ENCODE measurements around the gene PRELID3B. TPM values are rescaled to one million over a fixed set of nuclear protein-coding genes. Genes with fewer than 3 reads are reported as not detected.
A peak's percentile ranks its signal among the peaks of the same experiment; 100 is the strongest.

PRELID3B gene
- total and polyA plus RNA-seq, 4 donors: 19.9 to 61.1 (median 41.2) TPM

GRCh38 chr20:59030911-59031563, 11.5 kb downstream of the PRELID3B start:
- TF ChIP-seq CTCF (IDR thresholded peaks at IDR 0.05; ENCODE audit: control extremely low read depth, extremely low read depth): no peak
- Histone ChIP-seq H3K9ac (ENCODE audit: insufficient read depth in 1 of 2, low read length in 2 of 2) (peak overlapping the region in 1 of 2 donors; percentile 64), H3K36me3 (ENCODE audit: control insufficient read depth in 4 of 4, insufficient read depth in 4 of 4, low read length in 4 of 4) (peaks cover 11 to 21% (median 19%) of the 10 kb centered on the region in 4 donors), H3K4me1 (ENCODE audit: control insufficient read depth in 5 of 5, insufficient read depth in 5 of 5, low read length in 5 of 5) (peaks cover 0 to 27% (median 13%) of the 10 kb centered on the region in 5 donors), H3K4me3 (peak overlapping the region; percentile 93), H3K9me3 (ENCODE audit: control insufficient read depth in 4 of 4, insufficient read depth in 3 of 4, low read length in 3 of 4) (no peaks in the 10 kb centered on the region), H3K27me3 (ENCODE audit: control insufficient read depth in 3 of 3, insufficient read depth in 3 of 3, low read length in 2 of 3) (no peaks in the 10 kb centered on the region), H3K27ac (ENCODE audit: low read depth in 1 of 2, low read length in 1 of 2) (no peak overlapping the region)
- 63 to 77% methylated on average over 7 of the region's 7 CpGs for WGBS, 2 donors
- DNase-seq (no peak), ATAC-seq (ENCODE audit: insufficient read depth, low FRiP score) (no peak)

GRCh38 chr20:59028812-59029211, 13.8 kb downstream of the PRELID3B start:
- Histone ChIP-seq H3K4me3 (no peak overlapping the region), H3K27ac (ENCODE audit: low read depth in 1 of 2, low read length in 1 of 2) (no peak overlapping the region), H3K4me1 (ENCODE audit: control insufficient read depth in 5 of 5, insufficient read depth in 5 of 5, low read length in 5 of 5) (peaks cover 0 to 27% (median 13%) of the 10 kb centered on the region in 5 donors), H3K36me3 (ENCODE audit: control insufficient read depth in 4 of 4, insufficient read depth in 4 of 4, low read length in 4 of 4) (peaks cover 16 to 22% (median 18%) of the 10 kb centered on the region in 4 donors), H3K9ac (ENCODE audit: insufficient read depth in 1 of 2, low read length in 2 of 2) (no peak overlapping the region), H3K9me3 (ENCODE audit: control insufficient read depth in 4 of 4, insufficient read depth in 3 of 4, low read length in 3 of 4) (no peaks in the 10 kb centered on the region), H3K27me3 (ENCODE audit: control insufficient read depth in 3 of 3, insufficient read depth in 3 of 3, low read length in 2 of 3) (no peaks in the 10 kb centered on the region)
- no peak for ATAC-seq (ENCODE audit: insufficient read depth, low FRiP score)
- no peak for TF ChIP-seq CTCF (IDR thresholded peaks at IDR 0.05; ENCODE audit: control extremely low read depth, extremely low read depth)
- 44 to 63% methylated on average over 2 of the region's 2 CpGs for WGBS, 2 donors
- no peak for DNase-seq

GRCh38 chr20:59027741-59028320, 14.8 kb downstream of the PRELID3B start:
- H3K9ac ChIP-seq (ENCODE audit: insufficient read depth in 1 of 2, low read length in 2 of 2): no peak overlapping the region
- ATAC-seq (ENCODE audit: insufficient read depth, low FRiP score) (no peak), DNase-seq (no peak)
- no peak overlapping the region for H3K4me3 ChIP-seq
- WGBS, 2 donors: 87 to 92% methylated on average over 8 of the region's 8 CpGs
- H3K27ac ChIP-seq (ENCODE audit: low read depth in 1 of 2, low read length in 1 of 2): no peak overlapping the region
- H3K27me3 ChIP-seq (ENCODE audit: control insufficient read depth in 3 of 3, insufficient read depth in 3 of 3, low read length in 2 of 3): no peaks in the 10 kb centered on the region
- TF ChIP-seq CTCF (IDR thresholded peaks at IDR 0.05; ENCODE audit: control extremely low read depth, extremely low read depth): no peak
- peaks cover 18 to 29% (median 21%) of the 10 kb centered on the region in 4 donors for H3K36me3 ChIP-seq (ENCODE audit: control insufficient read depth in 4 of 4, insufficient read depth in 4 of 4, low read length in 4 of 4)
- H3K4me1 ChIP-seq (ENCODE audit: control insufficient read depth in 5 of 5, insufficient read depth in 5 of 5, low read length in 5 of 5): peaks cover 0 to 25% (median 13%) of the 10 kb centered on the region in 5 donors
- H3K9me3 ChIP-seq (ENCODE audit: control insufficient read depth in 4 of 4, insufficient read depth in 3 of 4, low read length in 3 of 4): no peaks in the 10 kb centered on the region
